ENCODE data around the gene CPNE6. TPM values are rescaled to one million over a fixed set of nuclear protein-coding genes. Genes with fewer than 3 reads are reported as not detected.

Gene CPNE6
- total and polyA plus RNA-seq, 2 of the 13 experiments (the other 11 are each of a cell fraction or from before 2014, with no cell fraction given) = not detected

DNA sequence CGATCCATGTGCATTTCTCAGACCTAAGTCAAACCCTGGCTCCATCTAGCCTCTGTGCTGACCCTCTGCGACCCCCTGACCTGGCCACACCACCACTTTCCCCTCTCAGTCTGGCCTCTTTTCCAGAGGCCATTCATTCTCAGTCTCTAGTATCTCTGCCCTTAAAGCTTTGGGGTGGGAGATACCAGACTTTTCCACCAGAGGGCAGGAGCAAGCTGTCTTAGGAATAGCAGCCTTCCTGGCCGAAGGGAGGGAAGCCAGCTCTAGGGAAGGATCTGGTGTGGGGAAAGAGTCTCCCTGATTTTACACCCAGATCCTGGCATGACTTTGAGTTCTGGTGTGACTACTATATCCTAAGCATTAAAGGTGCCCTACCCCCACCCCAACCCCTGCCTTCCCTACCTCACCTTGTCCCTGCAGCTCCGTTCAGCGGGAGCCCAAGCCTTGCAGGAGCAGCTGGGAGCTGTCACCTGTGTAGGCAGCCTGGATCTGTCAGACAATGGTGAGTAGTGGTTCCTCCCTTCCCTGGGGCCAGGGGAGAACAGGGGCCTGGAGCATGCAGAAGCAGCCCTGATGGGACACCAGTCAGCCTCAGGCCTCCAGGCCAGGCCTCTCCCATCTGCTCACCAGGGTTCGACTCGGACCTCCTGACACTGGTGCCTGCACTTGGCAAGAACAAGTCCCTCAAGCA lies 13.0 kb upstream of the CPNE6 start (continued):
- TF ChIP-seq, protein P1, sequence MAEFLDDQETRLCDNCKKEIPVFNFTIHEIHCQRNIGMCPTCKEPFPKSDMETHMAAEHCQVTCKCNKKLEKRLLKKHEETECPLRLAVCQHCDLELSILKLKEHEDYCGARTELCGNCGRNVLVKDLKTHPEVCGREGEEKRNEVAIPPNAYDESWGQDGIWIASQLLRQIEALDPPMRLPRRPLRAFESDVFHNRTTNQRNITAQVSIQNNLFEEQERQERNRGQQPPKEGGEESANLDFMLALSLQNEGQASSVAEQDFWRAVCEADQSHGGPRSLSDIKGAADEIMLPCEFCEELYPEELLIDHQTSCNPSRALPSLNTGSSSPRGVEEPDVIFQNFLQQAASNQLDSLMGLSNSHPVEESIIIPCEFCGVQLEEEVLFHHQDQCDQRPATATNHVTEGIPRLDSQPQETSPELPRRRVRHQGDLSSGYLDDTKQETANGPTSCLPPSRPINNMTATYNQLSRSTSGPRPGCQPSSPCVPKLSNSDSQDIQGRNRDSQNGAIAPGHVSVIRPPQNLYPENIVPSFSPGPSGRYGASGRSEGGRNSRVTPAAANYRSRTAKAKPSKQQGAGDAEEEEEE (CRISPR knock-in tag; IDR thresholded peaks at IDR 0.05; ENCODE audit: borderline replicate concordance) = peak; percentile 46; the same call in 1 of the 2 replicates
- TF ChIP-seq EEA1 (CRISPR knock-in tag; IDR thresholded peaks at IDR 0.05; ENCODE audit: borderline replicate concordance) = peak; percentile 13; the same call in 1 of the 2 replicates
- 0 out of 2 replicates have a peak, but pooled peaks have one; percentile 29 for TF ChIP-seq MEIS2 (CRISPR knock-in tag; IDR thresholded peaks at IDR 0.05)
- TF ChIP-seq SETDB1 (CRISPR knock-in tag; IDR thresholded peaks at IDR 0.05; ENCODE audit: borderline replicate concordance) = 0 out of 2 replicates have a peak, but pooled peaks have one; percentile 46
- TF ChIP-seq, protein P2, sequence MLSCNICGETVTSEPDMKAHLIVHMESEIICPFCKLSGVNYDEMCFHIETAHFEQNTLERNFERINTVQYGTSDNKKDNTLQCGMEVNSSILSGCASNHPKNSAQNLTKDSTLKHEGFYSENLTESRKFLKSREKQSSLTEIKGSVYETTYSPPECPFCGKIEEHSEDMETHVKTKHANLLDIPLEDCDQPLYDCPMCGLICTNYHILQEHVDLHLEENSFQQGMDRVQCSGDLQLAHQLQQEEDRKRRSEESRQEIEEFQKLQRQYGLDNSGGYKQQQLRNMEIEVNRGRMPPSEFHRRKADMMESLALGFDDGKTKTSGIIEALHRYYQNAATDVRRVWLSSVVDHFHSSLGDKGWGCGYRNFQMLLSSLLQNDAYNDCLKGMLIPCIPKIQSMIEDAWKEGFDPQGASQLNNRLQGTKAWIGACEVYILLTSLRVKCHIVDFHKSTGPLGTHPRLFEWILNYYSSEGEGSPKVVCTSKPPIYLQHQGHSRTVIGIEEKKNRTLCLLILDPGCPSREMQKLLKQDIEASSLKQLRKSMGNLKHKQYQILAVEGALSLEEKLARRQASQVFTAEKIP (CRISPR knock-in tag; IDR thresholded peaks at IDR 0.05; ENCODE audit: borderline replicate concordance) = no peak
- TF ChIP-seq ZNF878 (CRISPR knock-in tag; IDR thresholded peaks at IDR 0.05) = no peak
- 0 out of 2 replicates have a peak, but pooled peaks have one; percentile 30 for TF ChIP-seq ZNF354B (CRISPR knock-in tag; IDR thresholded peaks at IDR 0.05)
- TF ChIP-seq TRIM24 (CRISPR knock-in tag; IDR thresholded peaks at IDR 0.05) = no peak
- TF ChIP-seq HES4 (CRISPR knock-in tag; IDR thresholded peaks at IDR 0.05; ENCODE audit: borderline replicate concordance) = peak; percentile 76; the same call in 1 of the 2 replicates
- no peak for TF ChIP-seq TCF12 (IDR thresholded peaks at IDR 0.05)
- TF ChIP-seq TCF12 (CRISPR knock-in tag; IDR thresholded peaks at IDR 0.05) = no peak
- no peak for TF ChIP-seq HCFC1 (IDR thresholded peaks at IDR 0.05; ENCODE audit: low read depth, low read length)
- TF ChIP-seq, protein P3, sequence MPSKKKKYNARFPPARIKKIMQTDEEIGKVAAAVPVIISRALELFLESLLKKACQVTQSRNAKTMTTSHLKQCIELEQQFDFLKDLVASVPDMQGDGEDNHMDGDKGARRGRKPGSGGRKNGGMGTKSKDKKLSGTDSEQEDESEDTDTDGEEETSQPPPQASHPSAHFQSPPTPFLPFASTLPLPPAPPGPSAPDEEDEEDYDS (CRISPR knock-in tag; IDR thresholded peaks at IDR 0.05) = peak; percentile 56; the same call in 1 of the 2 replicates
- no peak for TF ChIP-seq FOSL1 (CRISPR knock-in tag; IDR thresholded peaks at IDR 0.05; ENCODE audit: borderline replicate concordance)
- TF ChIP-seq, protein P4, sequence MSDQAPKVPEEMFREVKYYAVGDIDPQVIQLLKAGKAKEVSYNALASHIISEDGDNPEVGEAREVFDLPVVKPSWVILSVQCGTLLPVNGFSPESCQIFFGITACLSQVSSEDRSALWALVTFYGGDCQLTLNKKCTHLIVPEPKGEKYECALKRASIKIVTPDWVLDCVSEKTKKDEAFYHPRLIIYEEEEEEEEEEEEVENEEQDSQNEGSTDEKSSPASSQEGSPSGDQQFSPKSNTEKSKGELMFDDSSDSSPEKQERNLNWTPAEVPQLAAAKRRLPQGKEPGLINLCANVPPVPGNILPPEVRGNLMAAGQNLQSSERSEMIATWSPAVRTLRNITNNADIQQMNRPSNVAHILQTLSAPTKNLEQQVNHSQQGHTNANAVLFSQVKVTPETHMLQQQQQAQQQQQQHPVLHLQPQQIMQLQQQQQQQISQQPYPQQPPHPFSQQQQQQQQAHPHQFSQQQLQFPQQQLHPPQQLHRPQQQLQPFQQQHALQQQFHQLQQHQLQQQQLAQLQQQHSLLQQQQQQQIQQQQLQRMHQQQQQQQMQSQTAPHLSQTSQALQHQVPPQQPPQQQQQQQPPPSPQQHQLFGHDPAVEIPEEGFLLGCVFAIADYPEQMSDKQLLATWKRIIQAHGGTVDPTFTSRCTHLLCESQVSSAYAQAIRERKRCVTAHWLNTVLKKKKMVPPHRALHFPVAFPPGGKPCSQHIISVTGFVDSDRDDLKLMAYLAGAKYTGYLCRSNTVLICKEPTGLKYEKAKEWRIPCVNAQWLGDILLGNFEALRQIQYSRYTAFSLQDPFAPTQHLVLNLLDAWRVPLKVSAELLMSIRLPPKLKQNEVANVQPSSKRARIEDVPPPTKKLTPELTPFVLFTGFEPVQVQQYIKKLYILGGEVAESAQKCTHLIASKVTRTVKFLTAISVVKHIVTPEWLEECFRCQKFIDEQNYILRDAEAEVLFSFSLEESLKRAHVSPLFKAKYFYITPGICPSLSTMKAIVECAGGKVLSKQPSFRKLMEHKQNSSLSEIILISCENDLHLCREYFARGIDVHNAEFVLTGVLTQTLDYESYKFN (CRISPR knock-in tag; conservative IDR thresholded peaks at IDR 0.05) = peak; percentile 51; the same call in 1 of the 2 replicates
- peak; percentile 22; the same call in 1 of the 2 replicates for TF ChIP-seq CBFB (CRISPR knock-in tag; IDR thresholded peaks at IDR 0.05)
- TF ChIP-seq, protein P5, sequence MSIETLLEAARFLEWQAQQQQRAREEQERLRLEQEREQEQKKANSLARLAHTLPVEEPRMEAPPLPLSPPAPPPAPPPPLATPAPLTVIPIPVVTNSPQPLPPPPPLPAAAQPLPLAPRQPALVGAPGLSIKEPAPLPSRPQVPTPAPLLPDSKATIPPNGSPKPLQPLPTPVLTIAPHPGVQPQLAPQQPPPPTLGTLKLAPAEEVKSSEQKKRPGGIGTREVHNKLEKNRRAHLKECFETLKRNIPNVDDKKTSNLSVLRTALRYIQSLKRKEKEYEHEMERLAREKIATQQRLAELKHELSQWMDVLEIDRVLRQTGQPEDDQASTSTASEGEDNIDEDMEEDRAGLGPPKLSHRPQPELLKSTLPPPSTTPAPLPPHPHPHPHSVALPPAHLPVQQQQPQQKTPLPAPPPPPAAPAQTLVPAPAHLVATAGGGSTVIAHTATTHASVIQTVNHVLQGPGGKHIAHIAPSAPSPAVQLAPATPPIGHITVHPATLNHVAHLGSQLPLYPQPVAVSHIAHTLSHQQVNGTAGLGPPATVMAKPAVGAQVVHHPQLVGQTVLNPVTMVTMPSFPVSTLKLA (IDR thresholded peaks at IDR 0.05) = no peak
- 0 out of 2 replicates have a peak, but pooled peaks have one; percentile 35 for TF ChIP-seq TSC22D2 (CRISPR knock-in tag; IDR thresholded peaks at IDR 0.05; ENCODE audit: borderline replicate concordance)
- TF ChIP-seq KAT8 (CRISPR knock-in tag; IDR thresholded peaks at IDR 0.05) = peak; percentile 69; the same call in 1 of the 2 replicates
- no peak for TF ChIP-seq ZNF746 (CRISPR knock-in tag; IDR thresholded peaks at IDR 0.05)
- TF ChIP-seq MXI1 (IDR thresholded peaks at IDR 0.05; ENCODE audit: borderline replicate concordance, low read depth, low read length) = no peak

Measured in HepG2 (cell line).